CD4-positive, alpha-beta memory T cell (primary cell): Measurements from ENCODE around the gene PRICKLE2. TPM values are rescaled to one million over a fixed set of nuclear protein-coding genes. Genes with fewer than 3 reads are reported as not detected.

ENCODE experiments used
- CTCF ChIA-PET: fragments of 350-600 bp; sonication (Branson Sonifier 250); formaldehyde crosslinking; loops from one replicate; lab custom pipeline; 2021; ENCODE audit warnings: inconsistent platforms; ENCODE audit not compliant: partially characterized antibody; lab: Charles Lee
- POLR2A ChIA-PET: fragments of 350-600 bp; sonication (Branson Sonifier 250); formaldehyde crosslinking; loops from one replicate; lab custom pipeline; 2021; ENCODE audit not compliant: partially characterized antibody; lab: Charles Lee
- DNase-seq, 5 donors: peaks; one replicate each; pipeline versions ENCODE4 v3.0.0 to v3.0.0-alpha.2; 2020 to 2022; ENCODE audit warnings: mixed read lengths in 1 of 5
- H3K27ac ChIP-seq: one replicate; pipeline ENCODE4 v1.7.0; 2013; ENCODE audit warnings: low read depth, low read length
- H3K27me3 ChIP-seq: 2 replicates; pipeline ENCODE4 v1.7.0; 2013; ENCODE audit warnings: mild to moderate bottlenecking, low read length, moderate library complexity; ENCODE audit not compliant: insufficient read depth
- H3K36me3 ChIP-seq: 2 replicates; pipeline ENCODE4 v1.7.0; 2013; ENCODE audit warnings: mild to moderate bottlenecking, low read length, moderate library complexity; ENCODE audit not compliant: insufficient read depth
- H3K4me1 ChIP-seq: 2 replicates; pipeline ENCODE4 v1.7.0; 2013; ENCODE audit warnings: mild to moderate bottlenecking, low read length, moderate library complexity; ENCODE audit not compliant: insufficient read depth
- H3K4me3 ChIP-seq, 2 donors: one replicate each; pipeline ENCODE4 v1.7.0; 2013; ENCODE audit warnings: low read length in 2 of 2, mild to moderate bottlenecking in 1 of 2
- H3K9me3 ChIP-seq, 2 donors: one replicate each; pipeline ENCODE4 v1.7.0; 2013; ENCODE audit warnings: low read length in 2 of 2, control low read depth in 1 of 2; ENCODE audit not compliant: control insufficient read depth in 1 of 2
- H3K27ac Mint-ChIP-seq, 7 donors: one replicate each; pipeline ENCODE4 v1.8.0; 2020 to 2021; ENCODE audit warnings: mixed read lengths in 7 of 7, mild to moderate bottlenecking in 6 of 7, inconsistent platforms in 3 of 7, moderate library complexity in 3 of 7
- H3K27me3 Mint-ChIP-seq, 2 donors: one replicate each; pipeline ENCODE4 v1.8.0; 2020 to 2021; ENCODE audit warnings: mixed read lengths in 2 of 2
- H3K36me3 Mint-ChIP-seq, 2 donors: one replicate each; pipeline ENCODE4 v1.8.0; 2020 to 2021; ENCODE audit warnings: mixed read lengths in 2 of 2, inconsistent platforms in 1 of 2, mild to moderate bottlenecking in 1 of 2
- H3K4me1 Mint-ChIP-seq, 4 donors: one replicate each; pipeline ENCODE4 v1.8.0; 2020 to 2021; ENCODE audit warnings: mixed read lengths in 4 of 4, mild to moderate bottlenecking in 1 of 4
- H3K4me3 Mint-ChIP-seq, 8 donors: one replicate each; pipeline ENCODE4 v1.8.0; 2020 to 2021; ENCODE audit warnings: mixed read lengths in 8 of 8, mild to moderate bottlenecking in 7 of 8, moderate library complexity in 6 of 8, inconsistent platforms in 3 of 8
- H3K9me3 Mint-ChIP-seq, 8 donors: one replicate each; pipeline ENCODE4 v1.8.0; 2020 to 2021; ENCODE audit warnings: mixed read lengths in 8 of 8, mild to moderate bottlenecking in 5 of 8, inconsistent platforms in 3 of 8, moderate library complexity in 1 of 8
- intact Hi-C: fragments of 100-400 bp; cut with micrococcal nuclease; formaldehyde crosslinking; loops from one replicate; pipeline ENCODE4 v1.15.1; 2023
- polyA plus RNA-seq, 2 donors: library from polyadenylated mRNA; unstranded; fragments of 300-500 nt; fragmentation: Illumina TruSeq; gene quantifications; one replicate each; pipeline ENCODE4 v1.2.3, GENCODE V29; 2021
- total RNA-seq, 2 experiments: library from RNA; stranded (reverse); gene quantifications; one replicate each; pipeline ENCODE4 v1.2.3, GENCODE V29; 2021

PRICKLE2 gene
- total and polyA plus RNA-seq, 4 experiments from 2014 or later: not detected

- H3K27ac ChIP-seq: no peak overlapping the region
- H3K27me3 ChIP-seq: no peaks in the 10 kb centered on the region
- no peaks in the 10 kb centered on the region for H3K9me3 ChIP-seq
- CTCF ChIA-PET: no interaction called here
- intact Hi-C loops: no loop called here
- Mint-ChIP-seq H3K9me3 (peaks cover 0 to 3% (median 0%) of the 10 kb centered on the region in 8 donors), H3K36me3 (no peaks in the 10 kb centered on the region), H3K27me3 (peaks cover 0 to 1% of the 10 kb centered on the region in 2 donors), H3K4me1 (no peaks in the 10 kb centered on the region), H3K4me3 (no peak overlapping the region), H3K27ac (no peak overlapping the region)
- DNase-seq: no peak
- H3K36me3 ChIP-seq: no peaks in the 10 kb centered on the region
- no peak overlapping the region for H3K4me3 ChIP-seq
- H3K4me1 ChIP-seq: no peaks in the 10 kb centered on the region
- POLR2A ChIA-PET: interaction anchor here (0.5 kb wide), 1 partner anchor 311 kb away, joined by 3 read pairs; no protein-coding TSS in a partner anchor
Measured at GRCh38 chr3:64145438-64145837, 79.8 kb downstream of the PRICKLE2 start.

- ChIA-PET CTCF (no interaction called here), POLR2A (no interaction called here)
- DNase-seq: no peak
- intact Hi-C loops: no loop called here
- Mint-ChIP-seq H3K27me3 (peaks cover 0 to 4% of the 10 kb centered on the region in 2 donors), H3K36me3 (no peaks in the 10 kb centered on the region), H3K27ac (no peak overlapping the region), H3K4me3 (no peak overlapping the region), H3K9me3 (peaks cover 0 to 3% (median 0%) of the 10 kb centered on the region in 8 donors), H3K4me1 (no peaks in the 10 kb centered on the region)
- Histone ChIP-seq H3K27me3 (no peaks in the 10 kb centered on the region), H3K27ac (no peak overlapping the region), H3K36me3 (no peaks in the 10 kb centered on the region), H3K4me1 (no peaks in the 10 kb centered on the region), H3K9me3 (no peaks in the 10 kb centered on the region), H3K4me3 (no peak overlapping the region)
Measured at GRCh38 chr3:64144241-64144900, 80.9 kb downstream of the PRICKLE2 start.

GRCh38 chr3:64143409-64144130 lies 81.7 kb downstream of the PRICKLE2 start:
- Histone ChIP-seq H3K27ac (no peak overlapping the region), H3K4me3 (no peak overlapping the region), H3K9me3 (no peaks in the 10 kb centered on the region), H3K36me3 (no peaks in the 10 kb centered on the region), H3K27me3 (no peaks in the 10 kb centered on the region), H3K4me1 (no peaks in the 10 kb centered on the region)
- intact Hi-C loops: no loop called here
- DNase-seq: no peak
- Mint-ChIP-seq H3K27me3 (peaks cover 0 to 4% of the 10 kb centered on the region in 2 donors), H3K36me3 (no peaks in the 10 kb centered on the region), H3K27ac (no peak overlapping the region), H3K4me1 (no peaks in the 10 kb centered on the region), H3K9me3 (peaks cover 0 to 2% (median 0%) of the 10 kb centered on the region in 8 donors), H3K4me3 (no peak overlapping the region)
- POLR2A ChIA-PET: no interaction called here
- CTCF ChIA-PET: no interaction called here

- Histone ChIP-seq H3K4me1 (no peaks in the 10 kb centered on the region), H3K9me3 (no peaks in the 10 kb centered on the region), H3K27ac (no peak overlapping the region), H3K27me3 (no peaks in the 10 kb centered on the region), H3K36me3 (no peaks in the 10 kb centered on the region), H3K4me3 (no peak overlapping the region)
- intact Hi-C loops: no loop called here
- H3K27me3 Mint-ChIP-seq: peaks cover 0 to 4% of the 10 kb centered on the region in 2 donors
- no peaks in the 10 kb centered on the region for H3K36me3 Mint-ChIP-seq
- peaks cover 0 to 2% (median 0%) of the 10 kb centered on the region in 8 donors for H3K9me3 Mint-ChIP-seq
- no peak overlapping the region for H3K27ac Mint-ChIP-seq
- ChIA-PET CTCF (interaction anchor here (0.6 kb wide), 1 partner anchor 9 kb away, joined by 3 read pairs; no protein-coding TSS in a partner anchor), POLR2A (no interaction called here)
- no peaks in the 10 kb centered on the region for H3K4me1 Mint-ChIP-seq
- no peak for DNase-seq
- H3K4me3 Mint-ChIP-seq: no peak overlapping the region
Measured at GRCh38 chr3:64141476-64141875, 83.8 kb downstream of the PRICKLE2 start.

GRCh38 chr3:64140651-64141050 lies 84.6 kb downstream of the PRICKLE2 start:
- Histone ChIP-seq H3K27me3 (no peaks in the 10 kb centered on the region), H3K9me3 (no peaks in the 10 kb centered on the region), H3K36me3 (no peaks in the 10 kb centered on the region), H3K27ac (no peak overlapping the region), H3K4me3 (no peak overlapping the region), H3K4me1 (no peaks in the 10 kb centered on the region)
- no peak for DNase-seq
- intact Hi-C loops: no loop called here
- Mint-ChIP-seq H3K9me3 (peaks cover 0 to 2% (median 0%) of the 10 kb centered on the region in 8 donors), H3K36me3 (no peaks in the 10 kb centered on the region), H3K4me1 (no peaks in the 10 kb centered on the region), H3K27ac (no peak overlapping the region), H3K4me3 (no peak overlapping the region), H3K27me3 (peaks cover 0 to 4% of the 10 kb centered on the region in 2 donors)
- ChIA-PET POLR2A (no interaction called here), CTCF (no interaction called here)

GRCh38 chr3:64138656-64139375 lies 86.5 kb downstream of the PRICKLE2 start:
- POLR2A ChIA-PET: no interaction called here
- CTCF ChIA-PET: no interaction called here
- Histone ChIP-seq H3K27ac (no peak overlapping the region), H3K4me3 (no peak overlapping the region), H3K27me3 (no peaks in the 10 kb centered on the region), H3K4me1 (no peaks in the 10 kb centered on the region), H3K9me3 (no peaks in the 10 kb centered on the region), H3K36me3 (no peaks in the 10 kb centered on the region)
- Mint-ChIP-seq H3K4me3 (no peak overlapping the region), H3K9me3 (peaks cover 0 to 2% (median 0%) of the 10 kb centered on the region in 8 donors), H3K36me3 (no peaks in the 10 kb centered on the region), H3K4me1 (no peaks in the 10 kb centered on the region), H3K27me3 (peaks cover 0 to 4% of the 10 kb centered on the region in 2 donors), H3K27ac (no peak overlapping the region)
- intact Hi-C loops: no loop called here
- DNase-seq: no peak

GRCh38 chr3:64138046-64138445 lies 87.2 kb downstream of the PRICKLE2 start:
- Mint-ChIP-seq H3K27me3 (peaks cover 0 to 5% of the 10 kb centered on the region in 2 donors), H3K27ac (no peak overlapping the region), H3K4me3 (no peak overlapping the region), H3K36me3 (no peaks in the 10 kb centered on the region), H3K9me3 (peaks cover 0 to 2% (median 0%) of the 10 kb centered on the region in 8 donors), H3K4me1 (no peaks in the 10 kb centered on the region)
- H3K27ac ChIP-seq: no peak overlapping the region
- H3K4me1 ChIP-seq: no peaks in the 10 kb centered on the region
- DNase-seq: no peak
- H3K36me3 ChIP-seq: no peaks in the 10 kb centered on the region
- intact Hi-C loops: no loop called here
- H3K27me3 ChIP-seq: no peaks in the 10 kb centered on the region
- CTCF ChIA-PET: no interaction called here
- H3K4me3 ChIP-seq: no peak overlapping the region
- POLR2A ChIA-PET: no interaction called here
- H3K9me3 ChIP-seq: no peaks in the 10 kb centered on the region
